ENCODE measurements around the gene ARFGAP3.

- no peak for TF ChIP-seq USF2 (CRISPR knock-in tag; IDR thresholded peaks at IDR 0.05)
- no peak for TF ChIP-seq CTCF (IDR thresholded peaks at IDR 0.05)
- TF ChIP-seq ATF2 (CRISPR knock-in tag; IDR thresholded peaks at IDR 0.05; ENCODE audit: borderline replicate concordance, low read depth), result no peak
- TF ChIP-seq USF1 (CRISPR knock-in tag; IDR thresholded peaks at IDR 0.05), result no peak
- no peak for TF ChIP-seq HMGXB4 (CRISPR knock-in tag; IDR thresholded peaks at IDR 0.05)
- no peak for TF ChIP-seq PREB (CRISPR knock-in tag; IDR thresholded peaks at IDR 0.05; ENCODE audit: borderline replicate concordance)
- no peak for TF ChIP-seq MAX (CRISPR knock-in tag; IDR thresholded peaks at IDR 0.05)
- TF ChIP-seq SP1 (CRISPR knock-in tag; conservative IDR thresholded peaks at IDR 0.05), result no peak
- TF ChIP-seq ETV6 (CRISPR knock-in tag; IDR thresholded peaks at IDR 0.05), result no peak
Measured at GRCh38 chr22:42869888-42870480, 12.9 kb upstream of the ARFGAP3 start.

Data from WTC11 (cell line).